ENCODE results near the gene CD8B2.
"Not testable (repeated sequence)": the region's sequence is repeated elsewhere in the genome, so short reads cannot be mapped to it uniquely, and the experiment has no call there.

- not testable (repeated sequence) for TF ChIP-seq ETS1 (IDR thresholded peaks at IDR 0.05); CTCF (conservative IDR thresholded peaks at IDR 0.05; ENCODE audit: low read depth in 2 of 2); REST (IDR thresholded peaks at IDR 0.05; ENCODE audit: unreplicated experiment); POLR2AphosphoS5 (IDR thresholded peaks at IDR 0.05; ENCODE audit: low read depth); EZH2 (IDR thresholded peaks at IDR 0.05; ENCODE audit: low read depth, unreplicated experiment); EZH2phosphoT487 (IDR thresholded peaks at IDR 0.05; ENCODE audit: unreplicated experiment); CREB1 (CRISPR knock-in tag; IDR thresholded peaks at IDR 0.05; ENCODE audit: low read depth); JUNB (IDR thresholded peaks at IDR 0.05; ENCODE audit: unreplicated experiment); ZNF462 (CRISPR knock-in tag; IDR thresholded peaks at IDR 0.05); ZNF331 (CRISPR knock-in tag; IDR thresholded peaks at IDR 0.05; ENCODE audit: low read depth); ZNF114 (CRISPR knock-in tag; IDR thresholded peaks at IDR 0.05); NANOG (IDR thresholded peaks at IDR 0.05; ENCODE audit: borderline replicate concordance); STAT1 (IDR thresholded peaks at IDR 0.05; ENCODE audit: unreplicated experiment)
These were observed 79.3 kb downstream of the CD8B2 start for GRCh38 chr2:106566484-106566883.

Data from GM23338 (cell line).